B cell (primary cell): ENCODE results near the gene PITRM1. TPM values are rescaled to one million over a fixed set of nuclear protein-coding genes. Genes with fewer than 3 reads are reported as not detected.

Experiments used
- ATAC-seq: fragments of 200-7000 bp; cut with Tn5 transposase; one replicate; pipeline ENCODE4 v1.10.0; 2021; ENCODE audit warnings: low read depth, mild to moderate bottlenecking, moderate number of reproducible peaks, moderate library complexity
- CTCF ChIA-PET: fragments of 350-600 bp; sonication (Branson Sonifier 250); formaldehyde crosslinking; loops from one replicate; lab custom pipeline; 2021; ENCODE audit warnings: antibody characterized with exemption, inconsistent platforms; lab: Charles Lee
- POLR2A ChIA-PET: fragments of 350-600 bp; sonication (Branson Sonifier 250); formaldehyde crosslinking; loops from one replicate; lab custom pipeline; 2021; ENCODE audit warnings: antibody characterized with exemption; lab: Charles Lee
- DNase-seq: peaks from one replicate; pipeline ENCODE4 v3.0.0; 2013
- H2AFZ ChIP-seq: 2 replicates; pipeline ENCODE4 v1.6.1; 2012; ENCODE audit warnings: mild to moderate bottlenecking, low read depth, low read length; ENCODE audit not compliant: insufficient read depth, poor library complexity, severe bottlenecking
- H3K27ac ChIP-seq, 2 donors: 1 replicate in 1 of 2; 2 replicates in 1 of 2; pipeline ENCODE4 v1.5.1; 2012 to 2013; ENCODE audit warnings: low read length in 2 of 2, mild to moderate bottlenecking in 2 of 2, moderate library complexity in 1 of 2
- H3K27me3 ChIP-seq, 4 experiments: fragments of 200-600 bp in 1 of 4; sonication (generic) in 1 of 4; replicated peaks in 1 of 4; 1 replicate in 2 of 4; 2 replicates in 2 of 4; pipeline versions ENCODE4 v1.6.1 to v1.7.0; 2013 to 2016; ENCODE audit warnings: low read length in 3 of 4, mild to moderate bottlenecking in 2 of 4, mixed read lengths in 1 of 4, moderate library complexity in 1 of 4; ENCODE audit not compliant: insufficient read depth in 4 of 4, control insufficient read depth in 3 of 4; ENCODE audit errors: control extremely low read depth in 1 of 4
- H3K36me3 ChIP-seq, 2 experiments: replicated peaks in 1 of 2; 1 replicate in 1 of 2; 2 replicates in 1 of 2; pipeline versions ENCODE4 v1.6.1 to v1.7.1; 2013; ENCODE audit warnings: low read length in 1 of 2; ENCODE audit not compliant: insufficient read depth in 2 of 2, control insufficient read depth in 1 of 2; ENCODE audit errors: control extremely low read depth in 1 of 2, extremely low read depth in 1 of 2
- H3K4me1 ChIP-seq, 2 donors: fragments of 200-600 bp in 1 of 2; sonication (generic) in 1 of 2; 1 replicate in 1 of 2; 2 replicates in 1 of 2; pipeline versions ENCODE4 v1.5.1 to v1.6.1; 2013 to 2017; ENCODE audit warnings: low read length in 2 of 2; ENCODE audit not compliant: control insufficient read depth in 2 of 2, insufficient read depth in 2 of 2
- H3K4me2 ChIP-seq: replicated peaks from 2 replicates; pipeline ENCODE3; 2012; ENCODE audit warnings: mild to moderate bottlenecking, low read depth, low read length; ENCODE audit not compliant: poor library complexity, severe bottlenecking
- H3K4me3 ChIP-seq, 5 experiments: fragments of 200-600 bp in 1 of 5; sonication (generic) in 1 of 5; 1 replicate in 3 of 5; 2 replicates in 2 of 5; pipeline versions ENCODE4 v1.5.1 to v1.7.0; 2011 to 2016; ENCODE audit warnings: low read length in 4 of 5, mild to moderate bottlenecking in 4 of 5, low read depth in 2 of 5, control low read depth in 1 of 5, moderate library complexity in 1 of 5; ENCODE audit not compliant: insufficient read depth in 1 of 5; ENCODE audit errors: control extremely low read depth in 1 of 5, extremely low read depth in 1 of 5
- H3K79me2 ChIP-seq: fragments of 200-600 bp; sonication (generic); one replicate; pipeline ENCODE4 v1.6.0; 2016; ENCODE audit warnings: low read length; ENCODE audit not compliant: control insufficient read depth, insufficient read depth
- H3K9ac ChIP-seq: fragments of 200-600 bp; sonication (generic); 2 replicates; pipeline ENCODE4 v1.6.1; 2017; ENCODE audit warnings: mild to moderate bottlenecking, low read length, moderate library complexity
- H3K9me3 ChIP-seq, 3 donors: one replicate each; pipeline versions ENCODE4 v1.6.1 to v1.7.1; 2013; ENCODE audit warnings: low read length in 2 of 3; ENCODE audit not compliant: control insufficient read depth in 2 of 3, insufficient read depth in 1 of 3; ENCODE audit errors: control extremely low read depth in 1 of 3
- H4K20me1 ChIP-seq: 2 replicates; pipeline ENCODE4 v1.6.0; 2012; ENCODE audit warnings: mild to moderate bottlenecking, low read length; ENCODE audit not compliant: insufficient read depth, control insufficient read depth, poor library complexity, severe bottlenecking
- H3K27ac Mint-ChIP-seq: one replicate; pipeline ENCODE4 v1.8.0; 2021; ENCODE audit warnings: mixed read lengths
- H3K27me3 Mint-ChIP-seq: one replicate; pipeline ENCODE4 v1.8.0; 2021; ENCODE audit warnings: mixed read lengths
- H3K4me1 Mint-ChIP-seq: one replicate; pipeline ENCODE4 v1.8.0; 2021; ENCODE audit warnings: mixed read lengths
- H3K4me3 Mint-ChIP-seq: one replicate; pipeline ENCODE4 v1.8.0; 2021; ENCODE audit warnings: mixed read lengths
- H3K9me3 Mint-ChIP-seq: one replicate; pipeline ENCODE4 v1.8.0; 2022; ENCODE audit warnings: mixed read lengths; ENCODE audit not compliant: insufficient read depth
- EZH2 ChIP-seq: IDR thresholded peaks from 2 replicates; pipeline ENCODE4 v1.6.1; 2012; ENCODE audit warnings: borderline replicate concordance, low read depth, mild to moderate bottlenecking, moderate library complexity, low read length; ENCODE audit not compliant: insufficient read depth, poor library complexity, severe bottlenecking
- WGBS: methylation state at CpG from one replicate; pipeline ENCODE4 v1.1.5; 2013; ENCODE audit warnings: missing lambda C conversion rate; ENCODE audit not compliant: insufficient coverage; 5-methylcytosine and 5-hydroxymethylcytosine counted together
- intact Hi-C: fragments of 100-400 bp; cut with micrococcal nuclease; formaldehyde crosslinking; loops from one replicate; pipeline ENCODE4 v1.10.0; 2022
- polyA plus RNA-seq: library from polyadenylated mRNA; depleted of rRNA; stranded (reverse); fragments of >200 nt; gene quantifications from 2 replicates; pipeline ENCODE4 v1.2.3, GENCODE V29; 2012
- total RNA-seq, 2 donors: library from RNA; stranded (reverse); fragments of 120-200 nt in 1 of 2; gene quantifications; 1 replicate in 1 of 2; 2 replicates in 1 of 2; pipeline versions ENCODE4 v1.2.3 to v1.2.4, GENCODE V29; 2013 to 2022
- TF ChIP-seq, protein P1 (sequence below): fragments of 200-600 bp; IDR thresholded peaks from one replicate; pipeline ENCODE4 v1.8.0; 2022; ENCODE audit warnings: antibody characterized with exemption, mild to moderate bottlenecking

The PITRM1 gene
- total and polyA plus RNA-seq, 2 donors (not counting 1 experiment from before 2014, with no cell fraction given), result 50.7 to 71.1 TPM

DNA sequence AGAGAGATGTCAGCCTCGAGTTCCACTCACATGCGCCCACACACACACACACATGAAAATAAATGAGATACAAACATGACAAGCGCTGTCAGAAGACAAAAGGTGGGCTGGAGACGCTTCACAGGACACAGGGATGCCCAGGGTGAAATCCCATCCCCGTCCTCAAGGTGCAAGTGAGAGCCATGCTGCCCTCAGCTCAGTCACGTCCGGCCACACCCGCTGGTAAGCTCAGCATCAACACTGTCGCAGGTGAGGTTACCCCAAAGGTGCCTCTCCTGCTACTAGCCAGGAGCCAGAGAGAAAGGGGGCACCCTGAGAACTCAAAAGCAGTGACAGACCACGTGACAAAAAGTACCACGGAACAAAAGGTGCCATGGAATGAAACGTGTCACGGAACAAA is 22.2 kb downstream of the PITRM1 start:
- no peak overlapping the region for H3K4me2 ChIP-seq
- no peak overlapping the region for H3K4me3 Mint-ChIP-seq
- H3K4me1 ChIP-seq, result no peaks in the 10 kb centered on the region
- no peaks in the 10 kb centered on the region for H3K27me3 ChIP-seq
- H3K4me3 ChIP-seq, result no peak overlapping the region
- H3K4me1 Mint-ChIP-seq, result no peaks in the 10 kb centered on the region
- no peak overlapping the region for H3K27ac ChIP-seq
- no peak overlapping the region for H2AFZ ChIP-seq
- ChIA-PET POLR2A (no interaction called here), CTCF (no interaction called here)
- H3K9ac ChIP-seq, result no peak overlapping the region
- DNase-seq (no peak), ATAC-seq (no peak)
- H3K27me3 Mint-ChIP-seq, result no peaks in the 10 kb centered on the region
- no peaks in the 10 kb centered on the region for H3K9me3 ChIP-seq
- no peaks in the 10 kb centered on the region for H4K20me1 ChIP-seq
- peaks cover 0 to 84% of the 10 kb centered on the region in 2 experiments for H3K36me3 ChIP-seq
- TF ChIP-seq, protein P1, sequence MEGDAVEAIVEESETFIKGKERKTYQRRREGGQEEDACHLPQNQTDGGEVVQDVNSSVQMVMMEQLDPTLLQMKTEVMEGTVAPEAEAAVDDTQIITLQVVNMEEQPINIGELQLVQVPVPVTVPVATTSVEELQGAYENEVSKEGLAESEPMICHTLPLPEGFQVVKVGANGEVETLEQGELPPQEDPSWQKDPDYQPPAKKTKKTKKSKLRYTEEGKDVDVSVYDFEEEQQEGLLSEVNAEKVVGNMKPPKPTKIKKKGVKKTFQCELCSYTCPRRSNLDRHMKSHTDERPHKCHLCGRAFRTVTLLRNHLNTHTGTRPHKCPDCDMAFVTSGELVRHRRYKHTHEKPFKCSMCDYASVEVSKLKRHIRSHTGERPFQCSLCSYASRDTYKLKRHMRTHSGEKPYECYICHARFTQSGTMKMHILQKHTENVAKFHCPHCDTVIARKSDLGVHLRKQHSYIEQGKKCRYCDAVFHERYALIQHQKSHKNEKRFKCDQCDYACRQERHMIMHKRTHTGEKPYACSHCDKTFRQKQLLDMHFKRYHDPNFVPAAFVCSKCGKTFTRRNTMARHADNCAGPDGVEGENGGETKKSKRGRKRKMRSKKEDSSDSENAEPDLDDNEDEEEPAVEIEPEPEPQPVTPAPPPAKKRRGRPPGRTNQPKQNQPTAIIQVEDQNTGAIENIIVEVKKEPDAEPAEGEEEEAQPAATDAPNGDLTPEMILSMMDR, result no peak
- TF ChIP-seq EZH2, result no peak
- intact Hi-C loops, result no loop called here
- no peaks in the 10 kb centered on the region for H3K79me2 ChIP-seq
- 96% methylated on average over 9 of the region's 13 CpGs for WGBS
- H3K27ac Mint-ChIP-seq, result no peak overlapping the region
- no peaks in the 10 kb centered on the region for H3K9me3 Mint-ChIP-seq

- no peaks in the 10 kb centered on the region for H3K27me3 Mint-ChIP-seq
- ATAC-seq, result no peak
- ChIA-PET CTCF (no interaction called here), POLR2A (no interaction called here)
- H3K9me3 Mint-ChIP-seq, result no peaks in the 10 kb centered on the region
- peaks cover 0 to 84% of the 10 kb centered on the region in 2 experiments for H3K36me3 ChIP-seq
- H3K4me1 ChIP-seq, result no peaks in the 10 kb centered on the region
- H3K27ac ChIP-seq, result no peak overlapping the region
- no peak overlapping the region for H3K4me3 ChIP-seq
- no peaks in the 10 kb centered on the region for H4K20me1 ChIP-seq
- no peak overlapping the region for H2AFZ ChIP-seq
- H3K9me3 ChIP-seq, result no peaks in the 10 kb centered on the region
- H3K79me2 ChIP-seq, result no peaks in the 10 kb centered on the region
- H3K27ac Mint-ChIP-seq, result no peak overlapping the region
- no peaks in the 10 kb centered on the region for H3K27me3 ChIP-seq
- intact Hi-C loops, result no loop called here
- no peaks in the 10 kb centered on the region for H3K4me1 Mint-ChIP-seq
- 84% methylated on average over 8 of the region's 11 CpGs for WGBS
- no peak for DNase-seq
- TF ChIP-seq EZH2, result no peak
- TF ChIP-seq, protein P1, result no peak
- H3K4me2 ChIP-seq, result no peak overlapping the region
- H3K9ac ChIP-seq, result no peak overlapping the region
- no peak overlapping the region for H3K4me3 Mint-ChIP-seq
These were observed 22.7 kb downstream of the PITRM1 start for GRCh38 chr10:3149918-3150317.
